Activated T-helper 1 cell treated with anti-CD3 and anti-CD28 coated beads, Interleukin-2, amount 50 U/mL, for 16 hours (primary cell): ENCODE measurements around the gene CLIC1.
A peak's percentile ranks its signal among the peaks of the same experiment; 100 is the strongest.

ENCODE experiments used
- DNase-seq, 2 donors: peaks; one replicate each; pipeline ENCODE4 v3.0.0-alpha.2; 2020; ENCODE audit warnings: low read depth in 1 of 2, low spot score in 1 of 2

Gene CLIC1

DNA sequence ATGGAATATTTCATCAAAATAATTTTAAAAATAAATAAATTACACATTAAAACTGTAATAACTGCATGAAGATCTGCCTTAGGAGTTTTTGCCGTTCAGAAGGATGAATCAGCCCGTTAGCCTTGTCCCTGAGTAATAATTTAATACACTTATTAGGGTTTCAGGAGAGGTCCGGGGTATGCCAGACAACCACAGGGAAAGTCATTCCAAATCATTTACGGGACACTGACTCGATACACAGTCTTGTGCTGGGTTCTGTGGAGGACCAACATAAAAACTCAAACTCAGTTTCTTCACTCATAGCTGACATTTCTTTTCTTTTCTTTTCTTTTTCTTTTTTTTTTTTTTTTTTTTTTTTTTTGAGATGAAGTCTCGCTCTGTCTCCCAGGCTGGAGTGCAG is 30.4 kb downstream of the CLIC1 start:
- DNase-seq, result no peak

DNA sequence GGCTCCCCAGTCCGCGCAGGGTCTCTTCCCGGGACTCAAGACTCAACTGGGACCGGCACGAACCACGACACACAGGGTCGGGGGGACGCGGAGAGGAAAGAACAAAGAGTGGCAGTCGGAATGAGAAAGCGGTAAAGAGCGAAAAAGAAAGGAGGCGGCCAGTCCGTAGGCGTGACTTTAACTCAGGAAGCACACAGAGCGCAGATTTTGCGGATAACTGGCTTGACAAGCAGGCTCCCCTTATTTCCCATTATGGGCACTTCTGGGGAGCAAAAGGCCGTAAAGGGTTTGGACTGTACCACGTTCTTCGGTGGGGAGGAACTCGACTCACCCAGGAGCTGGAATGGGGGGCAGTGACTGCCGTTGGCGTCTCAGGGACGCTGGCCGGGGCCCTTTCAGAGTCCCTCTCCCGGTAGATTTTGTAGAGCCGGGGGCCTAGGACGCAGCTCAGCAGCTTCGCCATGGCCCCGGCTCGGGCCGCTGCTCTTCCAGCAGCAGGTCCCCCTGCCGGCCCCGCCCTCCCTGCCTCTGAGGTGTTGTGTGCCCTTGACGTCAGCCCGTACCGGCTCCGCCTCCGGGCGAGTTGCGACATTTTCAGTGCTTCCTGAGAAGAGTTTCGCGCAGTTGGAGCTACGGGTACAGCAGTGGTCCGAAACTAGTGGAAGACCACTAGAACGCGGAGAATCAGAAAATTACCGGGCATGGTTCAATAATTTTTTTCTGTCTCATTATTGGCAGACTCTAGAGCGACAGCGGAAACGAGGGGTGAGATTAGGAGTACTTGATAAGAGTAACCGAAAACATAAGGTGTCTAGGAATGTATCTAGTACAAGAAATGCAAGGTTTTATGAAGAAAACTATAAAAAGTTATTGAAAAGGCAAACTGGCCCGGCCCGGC is 33.3 kb downstream of the CLIC1 start, which contains the start of gene ABHD16A:
Gene ABHD16A (minus strand): TSS at position 506 of the 898 bp plus-strand sequence. CDS start 43 bp downstream, at position 463.
- peak; percentile 93 to 95 for DNase-seq

DNA sequence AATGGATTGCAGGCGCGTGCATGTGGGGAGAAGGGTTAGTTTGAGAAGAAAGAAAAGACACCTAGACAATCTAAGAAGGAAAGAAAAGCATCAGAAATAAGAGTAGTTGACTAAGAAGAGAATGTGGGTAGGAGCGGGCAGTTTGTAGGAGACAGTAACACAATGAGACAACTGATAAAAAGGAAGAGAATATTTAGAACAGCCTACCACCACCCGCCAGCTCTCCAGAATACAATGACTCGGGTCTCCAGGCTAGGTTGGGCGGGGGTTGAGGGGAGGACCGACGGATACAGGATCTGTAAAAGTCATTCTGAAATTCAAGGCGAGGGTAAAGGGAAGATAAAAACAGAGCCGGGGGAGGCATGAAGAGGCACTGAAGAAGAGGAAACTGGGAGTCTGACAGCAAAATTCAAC is 33.9 kb downstream of the CLIC1 start:
- DNase-seq, result no peak

DNA sequence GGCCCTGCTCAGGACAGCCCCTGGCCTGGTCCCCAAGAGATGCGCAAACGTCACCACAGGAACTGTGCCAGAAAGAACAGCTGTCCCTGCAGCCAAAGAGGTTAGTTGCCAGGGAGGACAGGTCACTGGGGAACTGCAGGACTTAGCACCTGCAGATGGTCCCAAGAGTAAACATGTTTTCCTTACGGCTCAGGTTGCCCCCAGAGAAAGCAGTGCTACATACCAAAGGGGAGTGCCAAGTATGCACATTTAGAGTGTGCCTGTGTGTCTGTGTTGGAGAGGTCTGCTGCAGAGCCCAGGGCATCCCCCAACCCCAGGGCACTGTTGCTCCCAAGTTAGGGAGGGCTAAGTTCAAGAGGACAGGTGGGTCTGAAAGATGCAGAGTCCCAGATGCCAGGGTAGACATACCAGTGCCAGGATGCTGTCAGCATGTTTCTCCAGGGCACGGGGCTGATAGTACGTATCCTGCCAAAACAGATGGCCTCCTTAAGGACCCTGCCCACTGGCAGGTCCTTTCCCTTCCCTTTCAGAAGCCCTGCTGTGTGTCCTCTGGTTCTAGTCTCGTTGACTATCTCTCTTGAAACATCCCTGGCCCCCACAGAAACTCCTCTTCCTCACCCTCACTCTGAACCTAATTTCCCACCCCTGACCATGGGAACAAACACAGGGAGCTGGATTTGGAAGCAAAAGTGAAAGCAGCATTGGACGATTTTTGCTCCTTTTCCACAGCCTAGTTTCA is 34.5 kb downstream of the CLIC1 start:
- no peak for DNase-seq

DNA sequence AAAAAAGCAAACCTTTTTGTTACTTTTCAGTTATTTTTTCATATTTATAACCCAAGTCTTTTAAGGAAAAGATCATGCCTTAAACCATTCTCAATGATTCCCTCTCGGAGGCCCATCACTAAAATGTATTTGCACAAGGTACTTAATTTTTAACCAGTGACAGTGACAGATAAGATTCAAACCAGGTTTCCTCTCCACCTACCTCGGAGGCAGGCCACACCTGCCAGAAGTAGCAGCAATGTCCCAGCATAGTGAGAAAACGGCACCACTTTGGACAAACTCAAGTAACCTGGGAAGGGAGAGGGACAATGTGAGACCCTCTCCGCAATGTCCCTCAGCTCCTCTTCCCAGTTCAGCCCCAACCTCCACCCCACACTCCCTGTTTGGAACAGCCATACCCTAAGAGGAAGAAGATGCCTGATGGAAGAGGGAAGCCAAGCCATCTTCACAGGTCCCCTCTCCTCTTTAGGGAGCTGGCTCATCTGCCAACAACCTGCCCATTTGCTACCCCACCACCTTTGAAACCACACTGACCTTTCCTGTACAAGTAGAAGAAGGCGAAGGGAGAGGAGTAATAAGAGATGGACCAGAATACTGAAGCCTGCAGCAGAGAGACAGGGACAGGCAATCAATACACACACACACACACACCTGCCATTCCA is 35.5 kb downstream of the CLIC1 start:
- DNase-seq, result no peak

DNA sequence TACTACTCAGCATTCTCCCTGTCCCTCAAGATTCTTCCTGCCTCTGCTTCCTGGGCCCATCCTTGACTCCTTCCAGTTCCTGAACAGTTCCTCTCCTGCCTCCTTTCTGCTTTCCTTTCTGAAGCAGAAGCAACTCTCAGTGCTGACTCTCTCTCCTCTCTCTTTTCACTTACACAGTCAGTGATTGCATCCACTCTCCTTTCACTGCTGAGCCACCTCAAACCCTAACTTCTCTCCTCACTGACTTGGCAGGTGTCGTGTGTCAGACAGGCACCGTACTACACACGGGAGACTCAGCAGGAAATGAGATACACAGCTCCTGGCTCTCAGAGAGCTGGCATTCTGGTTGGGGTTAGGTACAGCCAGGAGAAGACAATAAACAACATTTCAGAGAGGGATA is 38.8 kb downstream of the CLIC1 start:
- DNase-seq, result no peak

DNA sequence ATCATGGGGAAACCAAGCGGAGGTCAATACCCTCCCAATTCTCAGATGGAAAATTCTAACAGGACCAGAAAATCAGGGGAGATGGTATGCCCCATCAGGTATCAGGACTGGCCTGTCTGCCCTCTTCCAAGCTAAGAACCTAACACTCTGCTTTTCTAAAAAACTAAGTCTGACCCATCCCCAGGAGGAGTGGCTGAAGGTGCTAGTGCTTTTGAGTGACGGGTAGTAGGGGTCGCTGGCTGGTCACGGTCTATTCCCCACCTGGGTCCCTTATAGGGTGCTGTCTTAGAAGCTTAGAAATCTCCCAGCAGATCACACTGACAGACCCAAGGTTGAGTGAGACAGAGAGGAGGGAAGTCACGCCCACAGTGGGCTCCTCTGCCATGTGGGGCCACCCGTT is 42.8 kb downstream of the CLIC1 start:
- DNase-seq, result no peak

DNA sequence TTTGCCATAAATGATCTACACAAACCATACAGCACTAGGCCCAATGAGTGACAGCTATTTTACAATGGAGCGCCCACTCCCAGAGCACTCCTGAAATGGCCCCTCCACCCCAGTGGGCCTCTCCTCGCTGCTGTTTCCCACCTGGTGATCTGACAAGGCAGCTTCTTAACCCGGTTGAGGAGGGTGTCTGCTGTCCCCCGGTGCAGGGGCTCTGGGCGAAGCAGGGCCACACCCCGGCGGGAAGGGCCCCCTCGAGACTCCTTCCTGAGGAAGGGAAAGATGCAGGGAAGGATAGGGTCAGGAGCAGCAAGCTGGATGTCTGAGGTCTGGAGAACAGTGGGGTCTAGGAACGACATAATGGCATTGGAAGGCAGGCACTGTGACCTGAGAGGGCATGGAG is 43.4 kb downstream of the CLIC1 start:
- DNase-seq, result no peak

DNA sequence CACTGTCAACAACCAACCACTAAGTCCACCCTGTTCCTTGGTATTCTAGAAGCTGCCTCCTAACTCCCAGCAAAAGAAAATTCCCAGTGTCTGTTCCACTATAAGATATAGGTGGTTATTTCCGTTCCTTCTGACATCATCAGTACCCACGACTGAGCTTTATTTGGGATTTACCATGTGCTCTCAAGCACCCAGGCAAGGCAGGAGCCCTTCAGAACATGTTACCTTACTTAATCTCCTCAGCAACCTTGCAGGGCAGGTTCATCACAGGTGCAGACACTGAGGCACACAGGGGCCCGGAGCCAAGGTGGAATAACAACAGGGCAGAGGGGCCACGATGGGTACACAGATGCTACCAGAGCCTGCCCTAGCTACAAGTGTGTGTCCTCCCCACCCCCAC is 44.0 kb downstream of the CLIC1 start:
- DNase-seq, result no peak

DNA sequence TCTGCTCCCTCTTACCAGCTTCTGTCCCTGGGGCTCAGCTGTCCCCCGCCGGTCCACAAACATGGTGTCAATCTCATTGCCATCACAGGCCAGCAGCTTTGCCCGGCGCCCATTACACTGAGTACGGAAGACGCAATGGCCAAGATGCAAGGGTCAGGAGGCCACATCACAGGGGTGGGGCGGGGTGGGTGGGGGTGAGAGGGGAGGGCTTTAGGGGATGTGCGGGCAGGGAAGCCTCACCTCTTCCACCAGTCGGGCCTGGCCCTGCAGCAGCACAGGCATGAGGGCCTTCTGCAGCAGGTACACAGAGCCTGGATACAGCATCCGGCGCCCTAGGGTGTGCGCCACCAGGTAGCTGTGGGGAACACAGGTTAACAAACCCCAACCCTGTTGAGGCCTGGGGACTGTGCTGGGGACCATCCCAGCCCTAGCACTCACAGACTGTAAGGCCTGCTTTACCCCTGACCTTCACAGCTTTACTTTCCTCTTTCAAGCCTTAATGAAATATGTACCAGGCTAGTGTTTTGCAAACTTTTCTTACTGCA is 44.7 kb downstream of the CLIC1 start:
- DNase-seq, result no peak

DNA sequence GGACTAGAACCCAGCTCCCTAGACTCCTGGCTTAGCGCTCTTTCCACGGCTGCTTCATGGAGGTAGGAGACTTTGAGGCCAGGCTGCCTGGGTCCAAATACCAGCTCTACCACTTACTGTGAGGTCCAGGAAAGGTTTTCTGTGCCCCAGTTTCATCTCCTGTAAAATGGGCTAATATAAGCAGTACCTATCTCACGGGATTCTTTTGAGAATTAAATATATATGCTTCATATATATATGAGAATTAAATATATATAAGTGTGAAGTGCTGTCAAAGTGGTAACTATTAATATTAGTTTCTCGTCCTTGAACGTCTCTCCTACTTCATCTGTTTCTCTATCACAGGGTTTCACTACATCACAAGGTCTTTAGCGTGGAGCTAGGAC is 45.3 kb downstream of the CLIC1 start:
- no peak for DNase-seq

DNA sequence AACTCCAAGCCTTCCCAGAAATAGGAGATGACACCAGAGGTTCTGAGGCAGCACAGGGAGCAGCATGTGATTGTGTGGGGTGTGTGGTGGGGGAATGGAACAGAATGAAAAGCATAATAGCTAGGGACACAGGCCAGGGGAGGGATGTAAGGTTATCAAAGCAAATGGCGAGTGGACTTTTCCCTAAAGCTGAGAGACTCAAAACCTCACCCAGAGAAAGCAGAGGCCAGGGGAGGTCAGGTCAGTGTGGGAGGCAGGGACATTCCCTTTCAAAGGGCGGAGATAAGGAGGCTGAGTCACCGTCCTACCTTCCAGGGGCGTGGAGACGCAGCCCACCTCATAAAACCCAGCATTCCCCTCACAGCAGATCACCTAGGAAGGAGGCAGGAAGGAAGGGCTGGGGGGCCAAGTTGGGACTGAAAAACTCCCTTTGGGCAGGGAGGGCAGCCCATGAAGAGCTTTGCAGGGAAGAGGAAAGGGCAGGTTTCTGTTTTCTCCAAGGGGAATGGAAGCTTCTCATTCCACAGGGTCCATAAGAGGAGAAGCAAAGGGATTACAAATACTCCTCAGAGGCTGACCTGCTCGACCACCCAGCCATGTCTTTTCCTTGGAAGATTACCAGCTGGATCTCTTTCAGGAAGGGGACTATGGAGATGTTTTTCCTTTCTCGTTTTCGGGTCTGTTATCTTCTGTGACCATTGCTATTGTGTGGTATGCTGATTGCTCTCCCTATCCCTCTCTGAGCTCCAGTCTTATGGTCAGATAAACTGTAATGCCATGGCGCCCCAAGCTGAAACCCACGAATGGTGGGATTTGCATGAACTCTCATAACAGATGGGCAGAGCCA is 45.9 kb downstream of the CLIC1 start:
- no peak for DNase-seq

DNA sequence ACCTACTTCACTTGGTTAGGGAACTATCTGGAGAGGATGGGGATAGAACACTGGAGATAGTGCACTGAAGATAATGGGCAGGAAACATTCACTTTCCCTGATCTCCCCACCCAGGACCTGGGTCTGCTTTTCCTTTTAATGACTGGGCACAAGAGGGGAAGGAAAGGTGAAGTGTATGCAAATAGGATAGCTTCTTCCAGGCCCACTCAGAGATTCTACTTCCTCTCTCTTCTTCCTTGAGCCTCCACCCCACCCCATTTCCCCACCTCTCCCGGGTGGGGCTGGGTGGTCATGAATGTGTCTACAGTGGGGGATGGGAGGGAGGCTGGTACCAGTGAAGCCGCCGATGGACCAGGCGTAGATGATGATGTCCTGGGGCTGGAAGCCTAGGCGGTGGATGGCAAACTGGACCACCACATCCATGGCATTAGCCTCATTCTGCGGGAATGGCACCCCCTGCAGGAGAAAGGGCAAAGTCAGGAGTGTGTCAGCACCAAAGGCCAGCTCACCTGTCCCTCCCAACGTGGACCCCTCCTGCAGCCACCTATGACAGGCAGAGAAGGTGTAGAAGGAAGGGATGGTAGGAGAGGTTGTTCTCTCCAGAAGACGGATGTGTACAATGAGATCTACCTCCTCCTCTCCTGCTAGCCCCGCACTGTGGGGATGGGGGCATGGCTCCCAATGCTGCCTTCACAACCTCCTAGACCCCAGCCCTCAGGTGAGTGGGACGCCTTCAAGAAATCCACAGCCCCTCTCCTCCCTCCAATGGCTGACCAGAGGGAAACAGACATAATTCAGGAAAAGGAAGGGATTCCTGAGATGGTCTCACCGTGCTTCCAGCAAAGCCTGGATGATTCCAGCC is 46.9 kb downstream of the CLIC1 start:
- DNase-seq, result no peak

DNA sequence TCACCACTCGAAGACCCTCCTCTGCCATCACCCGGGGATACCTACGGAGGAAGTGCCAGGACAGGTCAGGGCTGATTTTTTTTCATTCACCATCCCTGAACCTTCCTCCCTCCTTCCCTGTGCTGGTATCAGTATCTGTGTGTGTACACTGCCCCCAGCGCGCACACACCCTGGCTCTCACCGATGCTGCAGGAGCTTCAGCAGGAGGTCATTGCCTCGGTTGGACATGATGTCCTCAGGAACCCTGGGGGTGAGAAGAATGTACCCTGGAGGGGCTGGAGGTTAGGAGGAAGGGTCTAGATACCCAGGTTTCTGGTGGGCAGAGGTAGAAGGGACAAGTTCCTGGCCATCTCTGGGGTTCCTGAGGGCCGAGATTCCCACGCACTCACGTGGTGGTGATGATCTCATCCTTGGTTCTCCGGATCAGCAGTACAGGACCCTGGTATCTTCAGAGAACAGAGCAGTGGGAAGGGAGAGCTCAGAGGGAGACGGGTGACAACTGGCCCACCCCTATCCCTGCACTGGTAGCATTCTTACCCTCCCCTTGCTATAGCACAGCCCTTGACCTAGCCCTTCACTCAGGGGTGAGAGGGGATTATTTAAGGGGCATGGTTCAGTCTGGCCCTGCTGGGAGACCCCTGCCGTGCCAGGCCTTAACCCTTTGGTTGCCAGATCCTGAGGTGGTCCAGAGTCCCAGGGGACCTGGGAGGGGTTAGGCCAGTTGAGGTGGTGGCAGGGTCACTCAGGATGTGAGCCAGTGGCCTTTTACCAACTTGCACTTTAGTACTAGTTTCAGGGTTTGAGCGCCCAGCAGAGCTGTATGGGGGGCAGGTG is 48.3 kb downstream of the CLIC1 start:
- no peak for DNase-seq

DNA sequence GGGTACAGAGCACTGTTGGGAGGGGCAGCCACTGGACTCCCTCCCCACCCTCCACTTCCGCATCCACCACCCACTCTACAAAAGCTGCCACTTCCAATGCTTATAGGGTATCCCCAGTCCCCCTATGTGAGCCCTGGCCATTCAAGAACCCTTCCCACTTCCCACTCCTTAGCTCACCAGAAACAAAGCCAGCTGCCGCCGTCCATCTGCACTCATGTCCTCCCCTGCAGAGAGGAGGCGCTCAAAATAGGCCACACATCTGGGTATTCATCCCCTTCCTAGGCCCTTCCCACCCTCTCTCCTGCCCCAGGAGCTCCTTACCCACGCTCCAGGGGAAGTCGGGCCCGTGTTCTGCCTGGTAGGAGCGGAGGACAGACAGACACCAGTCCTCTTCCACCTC is 49.0 kb downstream of the CLIC1 start:
- DNase-seq, result no peak

DNA sequence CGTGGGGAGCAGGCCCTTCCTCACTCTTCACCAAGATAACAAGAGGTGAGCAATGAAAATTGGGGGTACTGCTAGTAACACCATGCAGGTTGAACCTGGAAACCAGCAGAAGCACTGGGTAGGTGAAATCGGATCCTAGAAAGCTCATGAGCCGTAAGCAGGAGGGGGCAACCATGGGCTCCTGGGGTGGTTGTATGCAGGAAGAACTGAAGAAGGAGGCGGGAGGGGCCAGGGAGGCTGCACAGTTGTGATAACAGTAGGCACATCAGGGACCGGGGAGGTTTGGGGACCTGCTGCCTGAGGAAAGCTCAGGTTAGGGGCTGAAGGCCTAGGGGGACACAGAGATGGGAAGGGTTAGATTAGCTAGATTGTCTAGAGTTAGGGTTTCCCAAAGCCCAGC is 49.8 kb downstream of the CLIC1 start:
- DNase-seq, result no peak

DNA sequence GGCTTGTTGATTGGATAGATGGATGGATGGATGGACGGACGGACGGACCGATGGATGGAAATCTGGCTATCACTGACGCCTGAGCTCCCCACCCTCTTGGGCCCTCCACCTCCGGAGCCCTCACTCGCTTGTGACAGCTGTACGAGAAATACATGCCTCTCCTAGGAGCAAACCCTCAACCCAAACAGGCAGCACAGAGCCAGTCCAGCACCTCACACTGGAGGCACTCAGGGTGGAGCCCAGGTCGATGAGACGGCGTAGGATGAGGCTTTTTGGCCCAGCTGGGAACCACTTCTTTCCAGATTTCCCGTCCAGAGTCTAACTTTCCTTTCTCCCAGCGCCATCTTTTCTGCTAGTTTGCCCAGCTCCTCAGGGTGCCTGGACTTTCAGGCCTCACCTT is 52.7 kb downstream of the CLIC1 start:
- DNase-seq, result no peak

DNA sequence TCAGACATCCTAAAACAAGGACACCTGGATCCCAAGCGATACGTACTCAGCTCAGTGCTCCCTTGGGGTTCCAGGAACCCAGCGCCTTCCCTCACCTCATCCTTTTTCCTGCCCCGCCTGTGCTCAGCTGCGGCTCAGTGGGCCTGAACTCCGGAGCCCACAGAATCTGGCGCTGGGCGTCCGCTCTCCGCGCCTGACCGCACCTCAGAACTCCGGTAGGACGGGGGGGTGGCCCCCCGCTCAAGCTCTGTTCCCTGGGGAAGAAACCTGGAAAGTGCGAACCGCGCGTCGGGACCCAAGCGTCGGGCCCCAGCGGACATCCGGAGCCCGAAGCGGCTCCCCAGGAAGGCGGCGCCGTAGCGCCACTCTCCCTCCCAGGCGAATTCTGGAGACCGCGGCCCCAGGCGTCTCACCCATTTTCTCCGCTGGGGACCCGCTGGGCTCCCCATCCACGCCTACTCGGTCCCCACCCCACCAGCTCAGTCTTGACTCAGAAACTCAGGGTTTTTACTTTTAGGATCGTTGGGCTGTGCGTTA is 55.1 kb downstream of the CLIC1 start:
- DNase-seq, result no peak
